DOHH2 (cell line): Measurements from ENCODE around the gene COL8A2.

Experiments used
- H3F3A ChIP-seq: fragments of 200-600 bp; sonication (generic), shearing (Covaris generic); 2 replicates; pipeline ENCODE4 v1.6.0; 2016; ENCODE audit warnings: antibody characterized with exemption, mild to moderate bottlenecking; ENCODE audit not compliant: control insufficient read depth, insufficient read depth
- H3K27ac ChIP-seq: fragments of 200-600 bp; sonication (generic); 2 replicates; pipeline ENCODE4 v1.5.1; 2014; ENCODE audit warnings: low read depth, mild to moderate bottlenecking, low read length, moderate library complexity
- H3K27me3 ChIP-seq: fragments of 200-600 bp; sonication (generic); 2 replicates; pipeline ENCODE4 v1.6.1; 2014; ENCODE audit warnings: mild to moderate bottlenecking, low read length, mixed read lengths; ENCODE audit not compliant: control insufficient read depth
- H3K36me3 ChIP-seq: fragments of 200-600 bp; sonication (generic); 2 replicates; pipeline ENCODE4 v1.6.1; 2014; ENCODE audit warnings: mild to moderate bottlenecking, low read length, moderate library complexity, mixed read lengths; ENCODE audit not compliant: control insufficient read depth
- H3K4me1 ChIP-seq: fragments of 200-600 bp; sonication (generic); 2 replicates; pipeline ENCODE4 v1.6.1; 2014; ENCODE audit warnings: mild to moderate bottlenecking, low read length, mixed read lengths; ENCODE audit not compliant: control insufficient read depth
- H3K4me2 ChIP-seq: fragments of 200-600 bp; sonication (generic); 2 replicates; pipeline ENCODE4 v1.6.0; 2014; ENCODE audit warnings: mild to moderate bottlenecking, low read length, moderate library complexity
- H3K4me3 ChIP-seq: fragments of 200-600 bp; sonication (generic); 2 replicates; pipeline ENCODE4 v1.5.1; 2014; ENCODE audit warnings: mild to moderate bottlenecking, low read length, mixed read lengths
- H3K79me2 ChIP-seq: fragments of 200-600 bp; sonication (generic); 2 replicates; pipeline ENCODE4 v1.6.1; 2014; ENCODE audit warnings: mild to moderate bottlenecking, low read length, mixed read lengths; ENCODE audit not compliant: control insufficient read depth
- H3K9me2 ChIP-seq: fragments of 200-600 bp; sonication (generic); replicated peaks from 2 replicates; pipeline ENCODE4 v1.6.1; 2014; ENCODE audit warnings: mild to moderate bottlenecking, low read length, mixed read lengths; ENCODE audit not compliant: control insufficient read depth
- H3K9me3 ChIP-seq: fragments of 200-600 bp; sonication (generic); 2 replicates; pipeline ENCODE4 v1.6.1; 2014; ENCODE audit warnings: antibody characterized with exemption, low read length, mixed read lengths; ENCODE audit not compliant: control insufficient read depth, insufficient read depth
- H4K20me1 ChIP-seq: fragments of 200-600 bp; sonication (generic); 2 replicates; pipeline ENCODE4 v1.6.0; 2014; ENCODE audit warnings: low read depth, mild to moderate bottlenecking, antibody characterized with exemption, low read length, moderate library complexity; ENCODE audit not compliant: control insufficient read depth, insufficient read depth
- CTCF ChIP-seq: fragments of 200-600 bp; sonication (generic); IDR thresholded peaks from one replicate; pipeline ENCODE4 v1.5.1; 2014; ENCODE audit warnings: antibody characterized with exemption, mild to moderate bottlenecking, low read depth, low read length; ENCODE audit not compliant: poor library complexity, severe bottlenecking
- EZH2phosphoT487 ChIP-seq: fragments of 200-600 bp; sonication (generic); IDR thresholded peaks from 2 replicates; pipeline ENCODE4 v1.6.1; 2017; ENCODE audit warnings: borderline replicate concordance, mild to moderate bottlenecking, antibody characterized with exemption, low read length, moderate library complexity, mixed read lengths

The COL8A2 gene

GRCh38 chr1:36164361-36164760 is 39.3 kb upstream of the COL8A2 start:
- Histone ChIP-seq H3K27me3 (no peaks in the 10 kb centered on the region), H4K20me1 (no peaks in the 10 kb centered on the region; the same call in 1 of the 2 replicates), H3K36me3 (peaks cover 48% of the 10 kb centered on the region), H3K79me2 (peaks cover 95% of the 10 kb centered on the region), H3K4me2 (peak overlapping the region; percentile 33; the same call in 1 of the 2 replicates), H3F3A (peaks cover 11% of the 10 kb centered on the region), H3K9me2 (no peaks in the 10 kb centered on the region), H3K27ac (no peak overlapping the region), H3K4me1 (peaks cover 56% of the 10 kb centered on the region), H3K9me3 (no peaks in the 10 kb centered on the region), H3K4me3 (0 out of 2 replicates have a peak overlapping the region, but pooled peaks have one; percentile 7)
- TF ChIP-seq CTCF (no peak), EZH2phosphoT487 (no peak)

GRCh38 chr1:36163426-36163825 is 38.4 kb upstream of the COL8A2 start:
- no peaks in the 10 kb centered on the region for H3K9me2 ChIP-seq
- no peak overlapping the region for H3K4me3 ChIP-seq
- H3K9me3 ChIP-seq = no peaks in the 10 kb centered on the region
- TF ChIP-seq EZH2phosphoT487 (no peak), CTCF (no peak)
- no peaks in the 10 kb centered on the region for H3K27me3 ChIP-seq
- peaks cover 64% of the 10 kb centered on the region for H3K4me1 ChIP-seq
- H3K79me2 ChIP-seq = peaks cover 98% of the 10 kb centered on the region
- H3K36me3 ChIP-seq = peaks cover 53% of the 10 kb centered on the region
- peaks cover 11% of the 10 kb centered on the region for H3F3A ChIP-seq
- no peaks in the 10 kb centered on the region; the same call in 1 of the 2 replicates for H4K20me1 ChIP-seq
- no peak overlapping the region for H3K4me2 ChIP-seq
- no peak overlapping the region for H3K27ac ChIP-seq

GRCh38 chr1:36162680-36163239 is 37.7 kb upstream of the COL8A2 start:
- Histone ChIP-seq H3K4me1 (peaks cover 71% of the 10 kb centered on the region), H3K9me3 (no peaks in the 10 kb centered on the region), H3K36me3 (peaks cover 59% of the 10 kb centered on the region), H3K27me3 (no peaks in the 10 kb centered on the region), H3K27ac (peak overlapping the region; percentile 82), H3K9me2 (no peaks in the 10 kb centered on the region), H3K79me2 (peaks cover 98% of the 10 kb centered on the region), H3K4me3 (peak overlapping the region; percentile 72; the same call in 1 of the 2 replicates), H3F3A (peaks cover 11% of the 10 kb centered on the region), H3K4me2 (peak overlapping the region; percentile 86), H4K20me1 (peaks cover 4% of the 10 kb centered on the region; the same call in 1 of the 2 replicates)
- TF ChIP-seq CTCF (no peak), EZH2phosphoT487 (no peak)
